GM12873 (cell line): ENCODE data around the gene ATP5F1D.

Experiments
- CTCF ChIP-seq: IDR thresholded peaks from 2 replicates; pipeline ENCODE4 v1.5.1; 2012; ENCODE audit warnings: low read depth, mild to moderate bottlenecking, moderate library complexity, low read length, control low read depth; ENCODE audit not compliant: insufficient read depth; ENCODE audit errors: missing control alignments

Gene ATP5F1D

GRCh38 chr19:1211494-1212234 lies 29.9 kb upstream of the ATP5F1D start:
- no peak for TF ChIP-seq CTCF

- no peak for TF ChIP-seq CTCF
Measured at GRCh38 chr19:1213391-1214286, 27.9 kb upstream of the ATP5F1D start.

GRCh38 chr19:1214299-1214861 lies 27.2 kb upstream of the ATP5F1D start:
- no peak for TF ChIP-seq CTCF

- no peak for TF ChIP-seq CTCF
Measured at GRCh38 chr19:1214862-1215731, 26.5 kb upstream of the ATP5F1D start.

GRCh38 chr19:1216756-1217155 lies 24.8 kb upstream of the ATP5F1D start:
- TF ChIP-seq CTCF = no peak

GRCh38 chr19:1217366-1217765 lies 24.2 kb upstream of the ATP5F1D start:
- no peak for TF ChIP-seq CTCF
